Activated CD4-positive, alpha-beta T cell treated with anti-CD3 and anti-CD28 coated beads for 4 hours (primary cell): ENCODE results near the gene TMEM202.
"Not testable (repeated sequence)": the region's sequence is repeated elsewhere in the genome, so short reads cannot be mapped to it uniquely, and the experiment has no call there.

Source experiments
- DNase-seq, 2 donors: peaks; one replicate each; pipeline ENCODE4 v3.0.0-alpha.2; 2020

TMEM202 gene

DNA sequence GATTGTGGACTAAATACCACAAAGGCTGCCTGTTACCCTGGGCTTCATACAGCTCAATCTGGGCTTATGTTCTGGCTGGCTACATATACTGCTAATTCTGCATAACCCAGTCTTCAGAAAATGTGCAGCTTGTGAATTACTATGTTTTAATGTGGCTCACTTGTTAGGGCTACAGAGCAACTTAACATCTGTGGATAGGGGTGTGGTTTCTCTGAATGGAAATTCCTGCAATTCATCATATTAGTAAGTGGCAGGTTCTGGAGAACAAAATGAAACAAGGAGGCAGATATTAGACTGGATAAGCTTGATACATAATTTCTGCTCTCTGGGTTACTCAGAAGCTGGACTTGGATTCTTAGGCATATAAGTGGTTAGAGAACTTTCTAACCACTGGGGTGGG is 6.7 kb downstream of the TMEM202 start:
- DNase-seq, result no peak

DNA sequence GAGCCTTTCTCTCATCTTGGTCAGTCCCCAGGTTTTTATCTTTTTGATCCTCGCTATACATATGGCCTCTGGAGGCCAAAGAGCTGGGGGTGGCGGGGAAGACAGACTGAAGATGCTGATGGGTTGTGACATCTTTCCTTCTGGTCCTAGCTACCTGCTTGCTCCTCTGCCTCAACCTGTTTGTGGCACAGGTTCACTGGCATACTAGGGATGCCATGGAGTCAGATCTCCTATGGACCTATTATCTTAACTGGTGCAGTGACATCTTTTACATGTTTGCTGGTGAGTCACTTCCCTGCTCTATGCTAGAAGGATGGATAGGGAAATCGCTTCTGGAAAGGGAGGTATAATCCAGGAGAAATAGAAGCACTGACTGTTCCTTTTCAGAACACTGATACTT is 8.8 kb downstream of the TMEM202 start:
- DNase-seq, result no peak

DNA sequence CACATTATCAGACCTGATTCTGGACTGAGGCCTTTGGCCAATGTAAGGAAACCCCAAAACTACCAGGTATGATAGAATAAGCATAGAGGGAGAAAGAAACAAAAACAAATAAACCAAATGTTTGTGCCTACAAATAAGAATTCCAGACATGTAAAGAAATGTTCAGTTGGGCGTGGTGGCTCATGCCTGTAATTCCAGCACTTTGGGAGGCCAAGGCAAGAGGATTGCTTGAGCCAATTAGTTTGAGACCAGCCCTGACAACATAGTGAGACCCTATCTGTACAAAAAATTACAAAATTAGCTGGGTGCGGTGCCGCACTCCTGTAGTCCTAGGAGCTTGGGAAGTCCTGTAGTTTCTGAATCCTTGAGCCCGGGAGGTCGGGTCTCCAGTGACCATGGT is 13.0 kb downstream of the TMEM202 start:
- no peak for DNase-seq

DNA sequence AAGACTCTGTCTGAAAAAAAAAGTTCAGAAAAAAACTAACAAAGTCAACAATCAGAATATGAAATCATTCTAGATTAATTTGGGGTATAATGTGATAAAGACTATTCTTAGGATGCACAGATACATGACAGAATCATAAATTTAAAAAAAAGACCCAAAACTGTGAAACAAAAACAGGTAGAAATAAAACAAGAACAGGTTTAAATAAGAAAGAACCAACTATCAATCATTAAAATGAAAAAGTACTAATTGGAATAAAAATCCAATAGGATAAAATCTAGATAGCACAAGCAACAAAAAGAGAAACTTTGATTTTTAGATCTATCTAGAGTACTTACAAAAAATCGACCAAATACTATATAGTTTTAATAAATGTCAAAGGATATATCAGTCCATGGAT is 13.4 kb downstream of the TMEM202 start:
- no peak for DNase-seq

DNA sequence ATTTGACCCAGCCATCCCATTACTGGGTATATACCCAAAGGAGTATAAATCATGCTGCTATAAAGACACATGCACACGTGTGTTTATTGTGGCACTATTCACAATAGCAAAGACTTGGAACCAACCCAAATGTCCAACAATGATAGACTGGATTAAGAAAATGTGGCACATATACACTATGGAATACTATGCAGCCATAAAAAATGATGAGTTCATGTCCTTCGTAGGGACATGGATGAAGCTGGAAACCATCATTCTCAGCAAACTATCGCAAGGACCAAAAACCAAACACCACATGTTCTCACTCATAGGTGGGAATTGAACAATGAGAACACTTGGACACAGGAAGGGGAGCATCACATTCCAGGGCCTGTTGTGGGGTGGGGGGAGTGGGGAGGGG is 15.2 kb downstream of the TMEM202 start:
- not testable (repeated sequence) for DNase-seq

DNA sequence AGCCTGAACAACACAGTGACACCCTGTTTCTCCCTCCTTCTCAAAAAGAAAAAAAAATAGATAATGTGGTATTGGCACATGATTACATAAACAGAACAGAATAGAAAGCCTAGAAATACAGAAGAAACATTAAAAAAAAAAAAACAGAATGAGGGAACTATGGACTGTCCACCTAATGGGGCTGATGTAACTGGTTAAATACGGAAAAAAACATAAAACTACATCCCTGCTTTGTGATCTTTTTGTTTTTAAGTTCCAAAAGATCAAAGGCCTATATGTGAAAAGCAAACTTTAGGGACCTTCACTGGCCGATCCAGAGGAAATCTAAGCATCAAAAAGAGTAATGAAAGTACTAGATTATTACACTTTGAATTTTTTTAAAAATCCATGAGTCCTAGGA is 17.2 kb downstream of the TMEM202 start:
- DNase-seq, result no peak

DNA sequence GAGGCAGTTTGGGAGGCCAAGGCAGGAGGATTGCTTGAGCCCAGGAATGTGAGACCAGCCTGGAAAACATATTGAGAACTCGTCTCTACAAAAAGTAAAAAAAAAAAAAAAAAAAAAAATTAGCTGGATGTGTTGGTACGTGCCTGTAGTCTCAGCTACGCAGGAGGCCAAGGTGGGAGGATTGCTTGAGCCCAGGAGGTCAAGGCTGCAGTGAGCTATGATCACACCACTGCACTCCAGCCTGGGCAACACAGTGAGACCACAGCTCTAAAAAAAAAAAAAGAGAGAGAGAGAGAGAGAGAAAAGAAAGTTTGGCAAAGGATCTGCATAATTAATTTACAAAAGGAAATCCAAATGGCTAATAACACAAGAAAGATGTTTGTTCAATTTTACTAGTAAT is 21.7 kb downstream of the TMEM202 start:
- DNase-seq, result not testable (repeated sequence)

DNA sequence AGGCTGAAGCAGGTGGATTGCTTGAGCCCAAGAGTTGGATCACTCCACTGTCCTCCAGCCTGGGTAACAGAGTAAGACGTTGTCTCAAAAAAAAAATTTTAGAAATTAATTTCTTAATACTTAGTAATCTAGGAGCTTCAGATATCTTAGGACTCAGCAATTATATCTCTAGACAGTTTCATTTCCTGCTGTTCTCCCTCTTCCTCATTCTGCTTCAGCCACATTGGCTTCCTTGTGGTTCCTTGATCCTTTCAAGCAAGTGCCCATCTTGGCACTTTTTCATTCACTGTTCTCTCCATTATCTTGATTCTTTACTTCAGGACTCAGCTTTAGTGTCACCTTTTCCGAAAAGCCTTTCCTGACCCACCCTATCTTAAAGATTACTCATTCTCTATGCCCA is 22.5 kb downstream of the TMEM202 start:
- no peak for DNase-seq

DNA sequence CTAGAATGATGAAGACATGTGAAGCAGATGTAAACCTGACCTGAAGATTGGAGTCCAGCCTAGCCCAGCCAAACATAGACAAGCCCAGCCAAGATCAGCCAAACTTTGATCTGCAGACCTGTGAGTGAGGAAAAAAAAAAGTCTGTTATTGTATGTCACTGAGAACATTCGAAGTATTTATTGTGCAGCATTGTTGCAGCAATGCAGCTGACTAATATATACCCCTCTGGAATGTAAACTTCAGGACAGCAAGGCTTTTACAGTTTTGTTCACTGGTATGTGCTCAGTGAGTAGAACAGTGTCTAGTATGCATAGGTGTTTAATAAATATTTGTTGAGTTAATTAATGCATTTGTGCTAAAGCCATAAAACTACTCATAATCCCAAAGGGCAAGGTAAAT is 23.4 kb downstream of the TMEM202 start:
- DNase-seq, result no peak

DNA sequence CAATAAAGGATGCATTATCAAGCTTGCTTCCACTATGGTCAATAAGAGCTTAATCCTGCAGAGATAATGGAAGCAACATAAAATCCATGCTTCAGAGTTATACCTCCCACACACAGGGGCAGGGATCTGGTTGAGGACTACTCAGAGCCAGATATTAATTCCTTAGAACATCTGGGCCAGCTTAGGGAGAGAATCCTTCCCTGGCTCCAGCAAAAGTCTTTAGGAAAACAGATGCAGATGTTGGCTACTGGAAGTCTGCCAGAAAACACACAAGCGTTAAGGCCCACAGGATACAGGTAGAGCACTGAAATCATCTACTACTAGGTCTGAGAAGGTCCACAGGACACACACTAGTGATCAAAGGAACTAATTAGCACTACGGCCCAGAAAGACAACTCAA is 25.2 kb downstream of the TMEM202 start:
- DNase-seq, result no peak

DNA sequence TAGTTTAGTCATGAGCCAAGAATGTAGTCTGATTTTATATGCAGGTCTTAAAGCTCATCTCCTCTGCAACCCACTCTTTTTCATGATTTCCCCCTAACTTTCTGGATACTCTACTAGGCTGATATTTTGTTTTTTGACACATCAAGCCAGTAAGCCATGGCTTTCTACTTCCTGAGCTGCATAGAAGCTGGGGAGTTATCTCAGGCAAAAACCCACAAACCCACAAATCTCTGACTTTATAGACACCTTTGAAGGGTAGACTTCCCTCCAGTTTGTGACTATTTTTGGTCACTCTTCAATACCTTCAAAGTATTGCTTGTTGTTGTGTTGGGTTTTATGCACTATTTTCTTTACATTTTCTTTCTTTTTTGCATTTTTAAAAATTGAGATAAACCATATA is 28.6 kb downstream of the TMEM202 start:
- no peak for DNase-seq

DNA sequence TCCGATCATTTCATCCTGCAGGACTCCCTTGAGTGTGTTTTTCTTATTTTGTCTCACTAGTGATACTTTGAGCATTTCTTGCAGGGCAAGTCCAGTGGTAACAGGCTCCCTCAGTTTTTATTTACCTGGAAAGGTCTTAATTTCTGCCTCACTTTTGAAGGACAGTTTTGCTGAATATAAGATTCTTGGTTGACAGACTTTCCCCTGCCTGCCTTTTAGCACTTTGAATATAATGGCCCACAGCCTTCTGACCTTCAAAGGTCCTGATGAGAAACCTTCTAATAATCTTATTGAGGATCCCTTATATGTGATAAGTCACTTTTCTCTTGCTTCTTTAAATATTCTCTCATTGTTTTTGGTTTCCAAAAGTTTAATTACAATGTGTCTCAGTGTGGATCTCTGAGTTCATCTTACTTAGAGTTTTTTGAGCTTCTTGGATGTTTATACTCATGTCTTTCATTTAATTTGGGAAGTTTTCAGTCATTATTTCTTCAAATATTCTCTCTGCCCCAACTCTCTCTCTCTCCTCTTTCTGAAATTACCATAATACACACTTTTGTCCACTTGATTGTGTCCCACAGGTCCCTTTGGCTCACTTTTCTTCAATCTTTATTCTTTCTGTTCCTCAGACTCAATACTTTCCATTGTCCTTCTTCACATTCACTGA is 39.7 kb downstream of the TMEM202 start:
- no peak for DNase-seq

DNA sequence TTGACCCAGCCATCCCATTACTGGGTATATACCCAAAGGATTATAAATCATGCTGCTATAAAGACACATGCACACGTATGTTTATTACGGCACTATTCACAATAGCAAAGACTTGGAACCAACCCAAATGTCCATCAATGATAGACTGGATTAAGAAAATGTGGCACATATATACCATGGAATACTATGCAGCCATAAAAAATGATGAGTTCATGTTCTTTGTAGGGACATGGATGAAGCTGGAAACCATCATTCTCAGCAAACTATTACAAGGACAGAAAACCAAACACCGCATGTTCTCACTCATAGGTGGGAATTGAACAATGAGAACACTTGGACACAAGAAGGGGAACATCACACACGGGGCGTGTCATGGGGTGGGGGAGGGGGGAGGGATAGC is 44.7 kb downstream of the TMEM202 start:
- DNase-seq, result not testable (repeated sequence)

DNA sequence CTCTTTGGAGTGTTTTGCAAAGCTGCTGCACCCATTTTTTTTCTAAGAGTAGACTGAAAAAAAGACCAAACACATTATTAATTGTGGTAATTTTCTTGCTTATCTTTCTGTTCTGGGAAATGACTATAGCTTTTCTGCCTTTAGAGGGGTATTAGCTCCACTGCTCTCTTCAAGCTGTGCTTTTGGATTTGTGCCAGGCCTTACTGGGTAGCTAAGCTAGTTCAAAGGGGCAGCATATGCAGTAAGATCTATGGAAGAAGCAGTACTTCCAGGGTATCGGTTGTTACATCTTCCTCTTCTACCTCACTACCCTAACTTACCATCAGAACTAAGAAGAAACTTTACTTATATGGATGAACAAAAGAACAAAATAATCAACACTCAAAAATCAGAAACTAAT is 47.3 kb downstream of the TMEM202 start:
- no peak for DNase-seq

DNA sequence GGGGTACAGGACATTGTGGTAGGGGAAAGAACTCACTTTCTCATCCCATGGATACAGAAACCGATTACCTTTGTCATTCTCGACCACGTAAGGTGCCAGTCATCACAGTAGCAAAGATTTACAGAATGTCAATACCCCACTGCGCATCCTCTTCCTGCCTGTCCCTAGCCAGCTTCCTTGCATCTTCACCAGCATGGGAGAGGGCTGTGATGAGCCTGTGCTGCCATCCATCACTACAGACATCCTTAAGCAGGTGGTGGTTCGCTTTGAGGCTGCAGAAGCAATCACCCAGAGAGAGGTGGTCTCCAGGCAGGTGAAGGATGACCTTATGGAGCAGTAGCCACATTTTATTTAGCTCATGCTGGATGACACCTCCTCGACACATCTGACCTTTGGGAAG is 52.7 kb downstream of the TMEM202 start:
- DNase-seq, result no peak

DNA sequence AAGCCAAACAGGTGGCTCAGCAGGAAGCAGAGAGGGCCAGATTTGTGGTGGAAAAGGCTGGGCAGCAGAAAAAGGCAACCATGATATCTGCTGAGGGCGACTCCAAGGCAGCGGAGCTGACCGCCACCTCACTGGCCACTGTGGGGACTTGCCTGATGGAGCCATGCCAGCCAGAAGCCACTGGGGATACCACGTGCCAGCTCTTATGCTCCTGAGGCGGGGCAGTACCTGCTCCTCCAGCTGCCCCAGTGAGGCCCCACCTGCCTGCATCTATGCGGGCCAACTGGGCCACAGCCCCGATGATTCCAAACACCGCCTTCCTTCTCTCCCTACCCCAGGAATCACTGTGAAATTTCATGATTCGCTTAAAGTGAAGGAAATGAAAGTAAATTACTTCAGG is 53.1 kb downstream of the TMEM202 start:
- no peak for DNase-seq

DNA sequence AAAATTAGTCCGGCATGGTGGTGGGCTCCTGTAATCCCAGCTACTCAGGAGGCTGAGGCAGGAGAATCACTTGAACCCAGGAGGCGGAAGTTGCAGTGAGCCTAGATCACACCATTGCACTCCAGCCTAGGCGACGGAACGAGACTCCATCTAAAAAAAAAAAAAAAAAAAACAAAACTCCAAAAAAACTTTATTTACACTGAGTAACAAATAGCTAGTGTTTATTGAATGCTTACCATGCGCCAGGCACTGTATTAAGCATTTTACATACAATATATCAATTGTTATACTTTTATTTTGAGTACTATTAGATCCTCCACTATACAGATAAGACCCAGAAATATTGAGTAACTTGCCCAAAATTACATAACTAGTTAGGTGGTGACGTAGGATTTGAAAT is 58.6 kb downstream of the TMEM202 start:
- no peak for DNase-seq
